Fibroblast of upper back skin (primary cell): Measurements from ENCODE around the gene CPSF4.

Experiments used
- DNase-seq: peaks from one replicate; pipeline ENCODE4 v3.0.0-alpha.2; 2013

The CPSF4 gene

GRCh38 chr7:99438573-99439480 is at the start of gene CPSF4, which contains the start of gene PTCD1:
Gene CPSF4 (plus strand): TSS chr7:99438943. CDS start chr7:99439083, 140 bp downstream.
Gene PTCD1 (minus strand): TSS chr7:99438798. CDS start chr7:99435242, 3,556 bp downstream.
- DNase-seq: peak; percentile 95

GRCh38 chr7:99389772-99390171 is 49.0 kb upstream of the CPSF4 start:
- no peak for DNase-seq

- no peak for DNase-seq
Measured at GRCh38 chr7:99390941-99391602, 47.7 kb upstream of the CPSF4 start.

- no peak for DNase-seq
Measured at GRCh38 chr7:99392046-99392445, 46.7 kb upstream of the CPSF4 start.

GRCh38 chr7:99392659-99393354 is 45.9 kb upstream of the CPSF4 start:
- DNase-seq: peak; percentile 33

GRCh38 chr7:99393355-99394187 is 45.2 kb upstream of the CPSF4 start:
- no peak for DNase-seq

GRCh38 chr7:99394188-99394502 is 44.6 kb upstream of the CPSF4 start:
- no peak for DNase-seq

- DNase-seq: no peak
Measured at GRCh38 chr7:99395616-99396327, 43.0 kb upstream of the CPSF4 start.

GRCh38 chr7:99396418-99397296 is 42.1 kb upstream of the CPSF4 start:
- DNase-seq: no peak

GRCh38 chr7:99397297-99397983 is 41.3 kb upstream of the CPSF4 start:
- DNase-seq: no peak

- no peak for DNase-seq
Measured at GRCh38 chr7:99398891-99399445, 39.8 kb upstream of the CPSF4 start.

- no peak for DNase-seq
Measured at GRCh38 chr7:99399597-99399996, 39.1 kb upstream of the CPSF4 start.

- no peak for DNase-seq
Measured at GRCh38 chr7:99402854-99403253, 35.9 kb upstream of the CPSF4 start.

GRCh38 chr7:99403764-99404163 is 35.0 kb upstream of the CPSF4 start:
- no peak for DNase-seq

GRCh38 chr7:99404235-99404976 is 34.3 kb upstream of the CPSF4 start:
- DNase-seq: no peak

- DNase-seq: no peak
Measured at GRCh38 chr7:99404977-99405320, 33.8 kb upstream of the CPSF4 start.

- DNase-seq: no peak
Measured at GRCh38 chr7:99406557-99406956, 32.2 kb upstream of the CPSF4 start.

- DNase-seq: peak; percentile 78
Measured at GRCh38 chr7:99407872-99408378, 30.8 kb upstream of the CPSF4 start.
